IMR-90 (cell line): ENCODE measurements around the gene PRPSAP1. TPM values are rescaled to one million over a fixed set of nuclear protein-coding genes. Genes with fewer than 3 reads are reported as not detected.

Experiments used
- ATAC-seq: fragments of 200-7000 bp; cut with Tn5 transposase; 2 replicates; pipeline ENCODE4 v1.9.1; 2020; ENCODE audit warnings: low read depth, mild to moderate bottlenecking, moderate library complexity
- BruUV-seq: library from RNA; stranded (reverse); fragments of 400-500 nt; replicated peaks from 2 replicates; lab custom pipeline; 2021; lab: Mats Ljungman, UMichigan
- CTCF ChIA-PET: fragments of 300-600 bp; formaldehyde crosslinking; extraction: SDS; loops from one replicate; lab custom pipeline; 2021; ENCODE audit warnings: antibody characterized with exemption; lab: Yijun Ruan, JAX
- POLR2A ChIA-PET: fragments of 300-600 bp; sonication (Branson Sonifier 250); formaldehyde crosslinking; loops from one replicate; lab custom pipeline; 2022; ENCODE audit warnings: antibody characterized with exemption; ENCODE audit not compliant: unreplicated experiment; lab: Charles Lee
- DNase-seq: peaks from one replicate; pipeline ENCODE4 v3.0.0; 2013
- H2AFZ ChIP-seq: replicated peaks from 2 replicates; pipeline ENCODE3; 2013; ENCODE audit warnings: low read length, mild to moderate bottlenecking; ENCODE audit not compliant: poor library complexity
- H2AK5ac ChIP-seq: 2 replicates; pipeline ENCODE4 v1.6.1; 2013; ENCODE audit warnings: low read depth, low read length, inconsistent platforms
- H2AK9ac ChIP-seq: replicated peaks from 2 replicates; pipeline ENCODE3; 2013; ENCODE audit warnings: mild to moderate bottlenecking, low read depth, low read length, moderate library complexity; ENCODE audit not compliant: poor library complexity
- H2BK120ac ChIP-seq: 2 replicates; pipeline ENCODE4 v1.6.1; 2013; ENCODE audit warnings: low read depth, low read length, inconsistent platforms
- H2BK15ac ChIP-seq: 3 replicates; pipeline ENCODE4 v1.6.1; 2013; ENCODE audit warnings: low read depth, low read length, inconsistent platforms
- H2BK20ac ChIP-seq: 2 replicates; pipeline ENCODE4 v1.6.1; 2013; ENCODE audit warnings: low read depth, mild to moderate bottlenecking, inconsistent platforms, low read length, moderate library complexity
- H2BK5ac ChIP-seq: 2 replicates; pipeline ENCODE4 v1.6.1; 2013; ENCODE audit warnings: mild to moderate bottlenecking, low read depth, low read length, inconsistent platforms; ENCODE audit not compliant: poor library complexity, severe bottlenecking
- H3K14ac ChIP-seq: replicated peaks from 2 replicates; pipeline ENCODE4 v1.6.1; 2013; ENCODE audit warnings: low read depth, low read length, inconsistent platforms
- H3K18ac ChIP-seq: 2 replicates; pipeline ENCODE4 v1.6.1; 2013; ENCODE audit warnings: low read depth, low read length, control low read depth
- H3K23ac ChIP-seq: 2 replicates; pipeline ENCODE4 v1.6.1; 2013; ENCODE audit warnings: low read depth, low read length, inconsistent platforms
- H3K27ac ChIP-seq: 2 replicates; pipeline ENCODE4 v1.5.1; 2013; ENCODE audit warnings: mild to moderate bottlenecking, control low read depth, low read length; ENCODE audit not compliant: insufficient read depth
- H3K27me3 ChIP-seq: 2 replicates; pipeline ENCODE4 v1.6.1; 2013; ENCODE audit warnings: low read length; ENCODE audit not compliant: control insufficient read depth, insufficient read depth
- H3K36me3 ChIP-seq: 2 replicates; pipeline ENCODE4 v1.6.1; 2013; ENCODE audit warnings: low read length, mixed read lengths; ENCODE audit not compliant: control insufficient read depth, insufficient read depth
- H3K4ac ChIP-seq: 2 replicates; pipeline ENCODE4 v1.6.1; 2013; ENCODE audit warnings: low read depth, low read length, inconsistent platforms
- H3K4me1 ChIP-seq: 2 replicates; pipeline ENCODE4 v1.6.1; 2013; ENCODE audit warnings: low read length, mixed read lengths; ENCODE audit not compliant: control insufficient read depth, insufficient read depth
- H3K4me2 ChIP-seq: 2 replicates; pipeline ENCODE4 v1.6.1; 2013; ENCODE audit warnings: low read depth, mild to moderate bottlenecking, control low read depth, low read length, moderate library complexity
- H3K4me3 ChIP-seq: 2 replicates; pipeline ENCODE4 v1.5.1; 2013; ENCODE audit warnings: low read depth, mild to moderate bottlenecking, control low read depth, low read length, moderate library complexity; ENCODE audit not compliant: insufficient read depth
- H3K56ac ChIP-seq: 2 replicates; pipeline ENCODE4 v1.6.1; 2013; ENCODE audit warnings: low read length, inconsistent platforms; ENCODE audit not compliant: insufficient read depth; ENCODE audit errors: extremely low read depth
- H3K79me1 ChIP-seq, 2 experiments: 2 replicates each; pipeline ENCODE4 v1.6.1; 2013; ENCODE audit warnings: low read length in 2 of 2, inconsistent platforms in 1 of 2, low read depth in 1 of 2
- H3K9ac ChIP-seq: 2 replicates; pipeline ENCODE4 v1.6.1; 2013; ENCODE audit warnings: low read depth, low read length, control low read depth
- H3K9me1 ChIP-seq: 2 replicates; pipeline ENCODE4 v1.6.1; 2013; ENCODE audit warnings: low read length, inconsistent platforms; ENCODE audit not compliant: insufficient read depth
- H3K9me3 ChIP-seq: 2 replicates; pipeline ENCODE4 v1.6.1; 2013; ENCODE audit warnings: low read length; ENCODE audit not compliant: control insufficient read depth, insufficient read depth
- H4K20me1 ChIP-seq: 2 replicates; pipeline ENCODE4 v1.6.1; 2013; ENCODE audit warnings: low read length, inconsistent platforms; ENCODE audit not compliant: insufficient read depth
- H4K5ac ChIP-seq: 2 replicates; pipeline ENCODE4 v1.6.1; 2013; ENCODE audit warnings: mild to moderate bottlenecking, low read depth, low read length, control low read depth
- H4K8ac ChIP-seq, 2 experiments: 2 replicates each; pipeline ENCODE4 v1.6.1; 2013; ENCODE audit warnings: low read depth in 2 of 2, low read length in 2 of 2, control low read depth in 1 of 2, inconsistent platforms in 1 of 2
- H4K91ac ChIP-seq: 2 replicates; pipeline ENCODE4 v1.6.1; 2013; ENCODE audit warnings: low read depth, low read length, inconsistent platforms; ENCODE audit not compliant: insufficient read depth
- CEBPB ChIP-seq: IDR thresholded peaks from 2 replicates; pipeline ENCODE4 v1.6.1; 2012; ENCODE audit warnings: low read depth, low read length, improper control_type of control experiment
- CTCF ChIP-seq: conservative IDR thresholded peaks from 2 replicates; pipeline ENCODE4 v1.5.1; 2012; ENCODE audit warnings: mild to moderate bottlenecking, low read depth, low read length, improper control_type of control experiment
- ELK1 ChIP-seq: fragments of 150-350 bp; IDR thresholded peaks from 2 replicates; pipeline ENCODE4 v1.6.1; 2016; ENCODE audit warnings: low read depth, mild to moderate bottlenecking, low read length, moderate library complexity, borderline replicate concordance
- FOS ChIP-seq: fragments of 150-350 bp; IDR thresholded peaks from 2 replicates; pipeline ENCODE4 v1.6.1; 2016; ENCODE audit warnings: low read depth, low read length
- MAFK ChIP-seq: IDR thresholded peaks from 2 replicates; pipeline ENCODE4 v1.6.1; 2012; ENCODE audit warnings: low read depth, low read length, improper control_type of control experiment
- MXI1 ChIP-seq: IDR thresholded peaks from 2 replicates; pipeline ENCODE4 v1.6.1; 2012; ENCODE audit warnings: low read depth, mild to moderate bottlenecking, low read length, moderate library complexity, borderline replicate concordance
- NFE2L2 ChIP-seq: fragments of 150-350 bp; IDR thresholded peaks from 2 replicates; pipeline ENCODE4 v1.6.1; 2016; ENCODE audit warnings: low read depth, mild to moderate bottlenecking, low read length
- POLR2A ChIP-seq: IDR thresholded peaks from 2 replicates; pipeline ENCODE4 v1.6.1; 2012; ENCODE audit warnings: mild to moderate bottlenecking, low read depth, low read length
- RAD21 ChIP-seq: IDR thresholded peaks from 2 replicates; pipeline ENCODE4 v1.6.1; 2012; ENCODE audit warnings: low read length, improper control_type of control experiment
- RCOR1 ChIP-seq: IDR thresholded peaks from 2 replicates; pipeline ENCODE4 v1.6.1; 2012; ENCODE audit warnings: mild to moderate bottlenecking, low read length, improper control_type of control experiment; ENCODE audit not compliant: insufficient replicate concordance
- RFX5 ChIP-seq: IDR thresholded peaks from 2 replicates; pipeline ENCODE4 v1.8.0; 2012; ENCODE audit warnings: low read depth, mild to moderate bottlenecking, low read length, moderate library complexity
- SMC3 ChIP-seq: fragments of 150-350 bp; IDR thresholded peaks from 2 replicates; pipeline ENCODE4 v1.6.1; 2016; ENCODE audit warnings: low read depth, mild to moderate bottlenecking, antibody characterized with exemption, low read length, moderate library complexity
- USF2 ChIP-seq: fragments of 150-350 bp; IDR thresholded peaks from 2 replicates; pipeline ENCODE4 v1.6.1; 2017; ENCODE audit warnings: mild to moderate bottlenecking, antibody characterized with exemption, low read length, low read depth
- WGBS, 2 experiments: methylation state at CpG; one replicate each; pipeline versions ENCODE4 v1.1.5 to v1.1.7; 2013; ENCODE audit warnings: missing lambda C conversion rate in 2 of 2; ENCODE audit not compliant: insufficient read length in 1 of 2; ENCODE audit errors: extremely low coverage in 2 of 2; 5-methylcytosine and 5-hydroxymethylcytosine counted together
- dilution Hi-C: fragments of 300-500 bp; cut with HindIII; formaldehyde crosslinking; loops from one replicate; pipeline ENCODE4 v1.14.3; 2018; ENCODE audit warnings: low sequenced_read_pairs; ENCODE audit not compliant: unreplicated experiment
- in situ Hi-C: fragments of 300-500 bp; cut with MboI; formaldehyde crosslinking; loops from 3 replicates; pipeline ENCODE4 v1.14.3; 2019; ENCODE audit warnings: low sequenced_read_pairs, inconsistent platforms, mixed read lengths
- intact Hi-C: fragments of 100-400 bp; cut with micrococcal nuclease; formaldehyde crosslinking; loops from 2 replicates; pipeline ENCODE4 v1.10.0; 2022
- polyA plus RNA-seq, 3 experiments: library from polyadenylated mRNA; depleted of rRNA; stranded (reverse); fragments of >200 nt; gene quantifications; 2 replicates each; pipeline ENCODE4 v1.2.3, GENCODE V29; 2012; ENCODE audit warnings: low replicate concordance in 1 of 3
- total RNA-seq: library from RNA; depleted of rRNA; stranded (reverse); fragments of >200 nt; gene quantifications from 2 replicates; pipeline ENCODE4 v1.2.3, GENCODE V29; 2012

PRPSAP1 gene
- total and polyA plus RNA-seq, 2 of the 4 experiments (the other 2 are of a cell fraction) = 34.4 to 48.6 TPM

- H3K9ac ChIP-seq = no peak overlapping the region
- H3K27ac ChIP-seq = peak overlapping the region; percentile 72; the same call in 1 of the 2 replicates
- H3K18ac ChIP-seq = peak overlapping the region; percentile 40
- peak overlapping the region; percentile 71; the same call in 1 of the 2 replicates for H4K5ac ChIP-seq
- H3K36me3 ChIP-seq = no peaks in the 10 kb centered on the region
- peak overlapping the region; percentile 92 for H2AK9ac ChIP-seq
- 20% methylated on average over 1 of the region's 11 CpGs; no CpG with 5 or more reads in 1 of the 2 experiments for WGBS, 2 experiments
- ChIA-PET POLR2A (interaction anchor here (0.5 kb wide), 2 partner anchors 12 to 26 kb away, joined by 3 read pairs; no protein-coding TSS in a partner anchor), CTCF (interaction anchor here (0.6 to 1.7 kb wide), 17 partner anchors 11 to 583 kb away, joined by 3 to 12 read pairs (median 3); partner anchors contain the start of genes PRPSAP1 and SPHK1)
- peaks cover 0 to 29% of the 10 kb centered on the region in 2 experiments; a peak in 2 of 4 replicates for H3K79me1 ChIP-seq
- H2BK20ac ChIP-seq = peak overlapping the region; percentile 89
- H3K4me1 ChIP-seq = peaks cover 25% of the 10 kb centered on the region
- peak overlapping the region; percentile 89 for H2BK120ac ChIP-seq
- peak overlapping the region; percentile 58 for H2AFZ ChIP-seq
- H3K23ac ChIP-seq = peak overlapping the region; percentile 55; the same call in 1 of the 2 replicates
- no peak overlapping the region for H3K4me3 ChIP-seq
- peak overlapping the region; percentile 30 to 94 for H4K8ac ChIP-seq
- H3K4me2 ChIP-seq = no peak overlapping the region; the same call in 1 of the 2 replicates
- intact Hi-C loops (loop anchor here (2.0 kb wide), 1 partner anchor 14 kb away; the partner anchor contains the start of gene SPHK1), in situ Hi-C loops (no loop called here), dilution Hi-C loops (no loop called here)
- peak; percentile 72 for ATAC-seq
- peaks cover 3% of the 10 kb centered on the region; the same call in 1 of the 2 replicates for H4K20me1 ChIP-seq
- H3K27me3 ChIP-seq = no peaks in the 10 kb centered on the region
- no TSS peak for BruUV-seq
- peak overlapping the region; percentile 77 for H4K91ac ChIP-seq
- DNase-seq = peak; percentile 98
- H3K4ac ChIP-seq = peak overlapping the region; percentile 90
- H3K9me3 ChIP-seq = no peaks in the 10 kb centered on the region
- peak overlapping the region; percentile 90 for H3K14ac ChIP-seq
- peak overlapping the region; percentile 78 for H2BK5ac ChIP-seq
- H2AK5ac ChIP-seq = peak overlapping the region; percentile 83
- H2BK15ac ChIP-seq = peak overlapping the region; percentile 75
- H3K9me1 ChIP-seq = peaks cover 20% of the 10 kb centered on the region
- 0 out of 2 replicates have a peak overlapping the region, but pooled peaks have one; percentile 5 for H3K56ac ChIP-seq
- TF ChIP-seq RAD21 (peak; percentile 53), FOS (peak; percentile 87), CEBPB (peak; percentile 80), NFE2L2 (no peak), SMC3 (peak; percentile 53; the same call in 1 of the 2 replicates), RCOR1 (no peak), ELK1 (no peak), MAFK (0 out of 2 replicates have a peak, but pooled peaks have one; percentile 23), RFX5 (no peak), USF2 (no peak), MXI1 (no peak), POLR2A (no peak; the same call in none of the 2 replicates), CTCF (peak; percentile 60)
Observed at GRCh38 chr17:76370261-76370993, 16.7 kb upstream of the PRPSAP1 start.
